CD4-positive, alpha-beta T cell treated with Interleukin-10 for 1 hour (primary cell): ENCODE data around the gene TET2.
"Not testable (repeated sequence)": the region's sequence is repeated elsewhere in the genome, so short reads cannot be mapped to it uniquely, and the experiment has no call there.

ENCODE experiments used
- DNase-seq: peaks from one replicate; pipeline ENCODE4 v3.0.0-alpha.2; 2020

Gene TET2

GRCh38 chr4:105240037-105240436 lies 93.4 kb downstream of the TET2 start:
- DNase-seq: no peak

GRCh38 chr4:105241451-105241850 lies 94.8 kb downstream of the TET2 start:
- no peak for DNase-seq

- DNase-seq: no peak
Measured at GRCh38 chr4:105243446-105243845, 96.8 kb downstream of the TET2 start.

GRCh38 chr4:105246712-105247111 lies 100.0 kb downstream of the TET2 start:
- no peak for DNase-seq

GRCh38 chr4:105248613-105249012 lies 101.9 kb downstream of the TET2 start:
- no peak for DNase-seq

GRCh38 chr4:105257817-105258495 lies 111.3 kb downstream of the TET2 start:
- no peak for DNase-seq

GRCh38 chr4:105265689-105266088 lies 119.0 kb downstream of the TET2 start:
- no peak for DNase-seq

GRCh38 chr4:105267280-105267679 lies 120.6 kb downstream of the TET2 start:
- DNase-seq: no peak

GRCh38 chr4:105272002-105272401 lies 125.3 kb downstream of the TET2 start:
- DNase-seq: no peak

- no peak for DNase-seq
Measured at GRCh38 chr4:105273230-105273629, 126.6 kb downstream of the TET2 start.

GRCh38 chr4:105274090-105274489 lies 127.4 kb downstream of the TET2 start:
- DNase-seq: no peak

GRCh38 chr4:105274504-105274903 lies 127.8 kb downstream of the TET2 start:
- DNase-seq: no peak

GRCh38 chr4:105276361-105277104 lies 129.9 kb downstream of the TET2 start:
- DNase-seq: no peak

GRCh38 chr4:105277702-105278101 lies 131.0 kb downstream of the TET2 start:
- DNase-seq: no peak

- no peak for DNase-seq
Measured at GRCh38 chr4:105279314-105279713, 132.6 kb downstream of the TET2 start.

GRCh38 chr4:105280338-105281123 lies 133.9 kb downstream of the TET2 start:
- no peak for DNase-seq

- no peak for DNase-seq
Measured at GRCh38 chr4:105281124-105281415, 134.4 kb downstream of the TET2 start.

GRCh38 chr4:105282489-105282888 lies 135.8 kb downstream of the TET2 start:
- no peak for DNase-seq

- DNase-seq: no peak
Measured at GRCh38 chr4:105283501-105283900, 136.8 kb downstream of the TET2 start.

GRCh38 chr4:105288121-105288520 lies 141.4 kb downstream of the TET2 start:
- no peak for DNase-seq

GRCh38 chr4:105291925-105292324 lies 145.2 kb downstream of the TET2 start:
- no peak for DNase-seq

- DNase-seq: no peak
Measured at GRCh38 chr4:105293360-105293759, 146.7 kb downstream of the TET2 start.

GRCh38 chr4:105296672-105297071 lies 150.0 kb downstream of the TET2 start:
- no peak for DNase-seq

- DNase-seq: not testable (repeated sequence)
Measured at GRCh38 chr4:105299027-105299426, 152.4 kb downstream of the TET2 start.
